Measurements from ENCODE around the gene CIDEB.

The CIDEB gene

GRCh38 chr14:24353559-24354481 is 46.0 kb upstream of the CIDEB start:
- Histone ChIP-seq H2BK12ac (ENCODE audit: low read length) (no peak overlapping the region), H3K36me3 (ENCODE audit: control insufficient read depth in 1 of 2, insufficient read depth in 2 of 2, low read length in 2 of 2) (no peaks in the 10 kb centered on the region), H3K79me2 (ENCODE audit: control insufficient read depth, insufficient read depth, low read length, poor library complexity) (no peaks in the 10 kb centered on the region), H3K4me1 (ENCODE audit: control insufficient read depth in 1 of 2, insufficient read depth in 2 of 2, low read length in 2 of 2) (no peaks in the 10 kb centered on the region), H3K18ac (ENCODE audit: low read length) (no peak overlapping the region), H3K9me3 (ENCODE audit: insufficient read depth, low read depth, low read length) (no peaks in the 10 kb centered on the region), H3K79me1 (ENCODE audit: low read length) (no peaks in the 10 kb centered on the region), H3K4me3 (ENCODE audit: low read depth, low read length) (no peak overlapping the region), H4K8ac (ENCODE audit: low read depth, low read length) (no peak overlapping the region), H2AFZ (ENCODE audit: insufficient read depth, low read length, poor library complexity) (no peak overlapping the region), H3K4me2 (ENCODE audit: low read length) (no peak overlapping the region), H3K4ac (ENCODE audit: low read depth, low read length) (no peak overlapping the region), H4K91ac (ENCODE audit: low read depth, low read length) (no peak overlapping the region), H2AK5ac (ENCODE audit: low read length) (no peak overlapping the region), H2BK5ac (ENCODE audit: low read depth, low read length, poor library complexity) (no peak overlapping the region), H3K9ac (ENCODE audit: low read length) (no peak overlapping the region), H4K12ac (ENCODE audit: low read depth, low read length) (no peak overlapping the region), H3K14ac (ENCODE audit: low read length) (no peak overlapping the region), H2BK120ac (ENCODE audit: insufficient read depth, low read length, poor library complexity) (no peak overlapping the region), H3K27ac (ENCODE audit: low read depth, low read length) (no peak overlapping the region), H3K27me3 (ENCODE audit: insufficient read depth, low read length) (peaks cover 5% of the 10 kb centered on the region), H3K23ac (ENCODE audit: low read length) (no peak overlapping the region)
- no CpG with 5 or more reads among the region's 5 CpGs for WGBS (ENCODE audit: extremely low coverage, insufficient coverage, insufficient read length)
- DNase-seq = peak in 1 of 2 donors; percentile 46

GRCh38 chr14:24351517-24351916 is 43.7 kb upstream of the CIDEB start:
- Histone ChIP-seq H3K9me3 (ENCODE audit: insufficient read depth, low read depth, low read length) (peaks cover 2% of the 10 kb centered on the region), H4K8ac (ENCODE audit: low read depth, low read length) (no peak overlapping the region), H2AK5ac (ENCODE audit: low read length) (no peak overlapping the region), H3K23ac (ENCODE audit: low read length) (no peak overlapping the region), H3K4me2 (ENCODE audit: low read length) (no peak overlapping the region), H4K91ac (ENCODE audit: low read depth, low read length) (no peak overlapping the region), H3K79me2 (ENCODE audit: control insufficient read depth, insufficient read depth, low read length, poor library complexity) (no peaks in the 10 kb centered on the region), H2BK120ac (ENCODE audit: insufficient read depth, low read length, poor library complexity) (no peak overlapping the region), H3K9ac (ENCODE audit: low read length) (no peak overlapping the region), H3K27ac (ENCODE audit: low read depth, low read length) (no peak overlapping the region), H3K4ac (ENCODE audit: low read depth, low read length) (no peak overlapping the region), H3K36me3 (ENCODE audit: control insufficient read depth in 1 of 2, insufficient read depth in 2 of 2, low read length in 2 of 2) (no peaks in the 10 kb centered on the region), H2BK5ac (ENCODE audit: low read depth, low read length, poor library complexity) (no peak overlapping the region), H4K12ac (ENCODE audit: low read depth, low read length) (no peak overlapping the region), H3K14ac (ENCODE audit: low read length) (no peak overlapping the region), H3K79me1 (ENCODE audit: low read length) (no peaks in the 10 kb centered on the region), H3K18ac (ENCODE audit: low read length) (no peak overlapping the region), H3K27me3 (ENCODE audit: insufficient read depth, low read length) (peaks cover 5% of the 10 kb centered on the region), H3K4me1 (ENCODE audit: control insufficient read depth in 1 of 2, insufficient read depth in 2 of 2, low read length in 2 of 2) (no peaks in the 10 kb centered on the region), H2AFZ (ENCODE audit: insufficient read depth, low read length, poor library complexity) (no peak overlapping the region), H2BK12ac (ENCODE audit: low read length) (no peak overlapping the region), H3K4me3 (ENCODE audit: low read depth, low read length) (no peak overlapping the region)
- WGBS (ENCODE audit: extremely low coverage, insufficient coverage, insufficient read length) = no CpG with 5 or more reads among the region's 4 CpGs
- no peak for DNase-seq

- Histone ChIP-seq H2AFZ (ENCODE audit: insufficient read depth, low read length, poor library complexity) (no peak overlapping the region), H4K8ac (ENCODE audit: low read depth, low read length) (no peak overlapping the region), H2AK5ac (ENCODE audit: low read length) (no peak overlapping the region), H3K9ac (ENCODE audit: low read length) (no peak overlapping the region), H2BK12ac (ENCODE audit: low read length) (no peak overlapping the region), H3K18ac (ENCODE audit: low read length) (no peak overlapping the region), H3K4ac (ENCODE audit: low read depth, low read length) (no peak overlapping the region), H2BK5ac (ENCODE audit: low read depth, low read length, poor library complexity) (no peak overlapping the region), H3K36me3 (ENCODE audit: control insufficient read depth in 1 of 2, insufficient read depth in 2 of 2, low read length in 2 of 2) (no peaks in the 10 kb centered on the region), H3K27ac (ENCODE audit: low read depth, low read length) (no peak overlapping the region), H3K4me1 (ENCODE audit: control insufficient read depth in 1 of 2, insufficient read depth in 2 of 2, low read length in 2 of 2) (no peaks in the 10 kb centered on the region), H3K79me1 (ENCODE audit: low read length) (no peaks in the 10 kb centered on the region), H3K23ac (ENCODE audit: low read length) (peak overlapping the region; percentile 86), H3K14ac (ENCODE audit: low read length) (no peak overlapping the region), H3K9me3 (ENCODE audit: insufficient read depth, low read depth, low read length) (peaks cover 2% of the 10 kb centered on the region), H3K79me2 (ENCODE audit: control insufficient read depth, insufficient read depth, low read length, poor library complexity) (no peaks in the 10 kb centered on the region), H4K12ac (ENCODE audit: low read depth, low read length) (no peak overlapping the region), H3K4me3 (ENCODE audit: low read depth, low read length) (no peak overlapping the region), H3K27me3 (ENCODE audit: insufficient read depth, low read length) (peaks cover 5% of the 10 kb centered on the region), H4K91ac (ENCODE audit: low read depth, low read length) (no peak overlapping the region), H3K4me2 (ENCODE audit: low read length) (no peak overlapping the region), H2BK120ac (ENCODE audit: insufficient read depth, low read length, poor library complexity) (no peak overlapping the region)
- no peak for DNase-seq
- WGBS (ENCODE audit: extremely low coverage, insufficient coverage, insufficient read length) = no CpG with 5 or more reads among the region's 5 CpGs
Observed at GRCh38 chr14:24349742-24350141, 42.0 kb upstream of the CIDEB start.

- H4K12ac ChIP-seq (ENCODE audit: low read depth, low read length) = no peak overlapping the region
- H3K4me2 ChIP-seq (ENCODE audit: low read length) = no peak overlapping the region
- H2BK12ac ChIP-seq (ENCODE audit: low read length) = no peak overlapping the region
- H2AFZ ChIP-seq (ENCODE audit: insufficient read depth, low read length, poor library complexity) = no peak overlapping the region
- H3K79me1 ChIP-seq (ENCODE audit: low read length) = no peaks in the 10 kb centered on the region
- H3K18ac ChIP-seq (ENCODE audit: low read length) = no peak overlapping the region
- H3K4me1 ChIP-seq (ENCODE audit: control insufficient read depth in 1 of 2, insufficient read depth in 2 of 2, low read length in 2 of 2) = no peaks in the 10 kb centered on the region
- DNase-seq = no peak
- no peak overlapping the region for H2BK120ac ChIP-seq (ENCODE audit: insufficient read depth, low read length, poor library complexity)
- H3K79me2 ChIP-seq (ENCODE audit: control insufficient read depth, insufficient read depth, low read length, poor library complexity) = no peaks in the 10 kb centered on the region
- no CpG with 5 or more reads among the region's 2 CpGs for WGBS (ENCODE audit: extremely low coverage, insufficient coverage, insufficient read length)
- no peak overlapping the region for H2BK5ac ChIP-seq (ENCODE audit: low read depth, low read length, poor library complexity)
- no peak overlapping the region for H3K4me3 ChIP-seq (ENCODE audit: low read depth, low read length)
- H3K14ac ChIP-seq (ENCODE audit: low read length) = no peak overlapping the region
- H3K27me3 ChIP-seq (ENCODE audit: insufficient read depth, low read length) = peaks cover 5% of the 10 kb centered on the region
- H3K9me3 ChIP-seq (ENCODE audit: insufficient read depth, low read depth, low read length) = peaks cover 2% of the 10 kb centered on the region
- H3K23ac ChIP-seq (ENCODE audit: low read length) = no peak overlapping the region
- H4K91ac ChIP-seq (ENCODE audit: low read depth, low read length) = no peak overlapping the region
- no peak overlapping the region for H3K27ac ChIP-seq (ENCODE audit: low read depth, low read length)
- no peak overlapping the region for H3K9ac ChIP-seq (ENCODE audit: low read length)
- H3K4ac ChIP-seq (ENCODE audit: low read depth, low read length) = no peak overlapping the region
- H4K8ac ChIP-seq (ENCODE audit: low read depth, low read length) = no peak overlapping the region
- H3K36me3 ChIP-seq (ENCODE audit: control insufficient read depth in 1 of 2, insufficient read depth in 2 of 2, low read length in 2 of 2) = no peaks in the 10 kb centered on the region
- no peak overlapping the region for H2AK5ac ChIP-seq (ENCODE audit: low read length)
Observed at GRCh38 chr14:24348186-24348585, 40.4 kb upstream of the CIDEB start.

All from trophoblast cell (in vitro differentiated cells and primary cell).